Spleen (tissue), 11 donors: Measurements from ENCODE around the gene BRSK2. TPM values are rescaled to one million over a fixed set of nuclear protein-coding genes. Genes with fewer than 3 reads are reported as not detected.

ENCODE experiments used
- DNase-seq: peaks from one replicate; pipeline ENCODE4 v3.0.0-alpha.2; 2020
- H3K27ac ChIP-seq, 8 donors: fragments of 200-600 bp; sonication (generic) in 7 of 8; 1 replicate in 4 of 8; 2 replicates in 4 of 8; pipeline versions ENCODE4 v1.5.0 to v1.8.0; 2016 to 2021; ENCODE audit warnings: inconsistent platforms in 4 of 8, mild to moderate bottlenecking in 4 of 8, moderate library complexity in 1 of 8
- H3K27me3 ChIP-seq, 7 donors: fragments of 200-600 bp; sonication (generic) in 6 of 7; replicated peaks in 1 of 7; 1 replicate in 4 of 7; 2 replicates in 3 of 7; pipeline versions ENCODE4 v1.5.0 to v1.8.0; 2016 to 2021; ENCODE audit warnings: inconsistent platforms in 3 of 7, mild to moderate bottlenecking in 1 of 7
- H3K36me3 ChIP-seq, 6 donors: fragments of 200-600 bp; sonication (generic) in 5 of 6; 1 replicate in 4 of 6; 2 replicates in 2 of 6; pipeline versions ENCODE4 v1.5.0 to v1.8.0; 2016 to 2021; ENCODE audit warnings: inconsistent platforms in 2 of 6
- H3K4me1 ChIP-seq, 6 donors: fragments of 200-600 bp; sonication (generic) in 5 of 6; 1 replicate in 3 of 6; 2 replicates in 3 of 6; pipeline versions ENCODE4 v1.5.0 to v1.8.0; 2016 to 2021; ENCODE audit warnings: inconsistent platforms in 3 of 6
- H3K4me3 ChIP-seq, 8 donors: fragments of 200-600 bp; sonication (generic) in 7 of 8; 1 replicate in 4 of 8; 2 replicates in 4 of 8; pipeline versions ENCODE4 v1.5.0 to v1.8.0; 2016 to 2021; ENCODE audit warnings: inconsistent platforms in 4 of 8, mild to moderate bottlenecking in 4 of 8, moderate library complexity in 2 of 8
- H3K9me3 ChIP-seq, 8 donors: fragments of 200-600 bp; sonication (generic) in 7 of 8; 1 replicate in 4 of 8; 2 replicates in 4 of 8; pipeline versions ENCODE4 v1.5.0 to v1.8.0; 2016 to 2021; ENCODE audit warnings: inconsistent platforms in 4 of 8
- POLR2A ChIP-seq, 3 donors: fragments of 450-650 bp; IDR thresholded peaks; one replicate each; pipeline ENCODE4 v1.5.1; 2017; ENCODE audit warnings: antibody characterized with exemption in 3 of 3, mild to moderate bottlenecking in 1 of 3
- POLR2AphosphoS5 ChIP-seq, 3 donors: sonication (generic); formaldehyde crosslinking; IDR thresholded peaks; one replicate each; pipeline ENCODE4 v1.5.1; 2017; ENCODE audit warnings: antibody characterized with exemption in 3 of 3
- WGBS, 5 donors: extraction: QIAGEN DNeasy Blood & Tissue Kit in 3 of 5; methylation state at CpG; one replicate each; pipeline versions ENCODE4 v1.1.5 to v1.1.7; 2013 to 2018; 5-methylcytosine and 5-hydroxymethylcytosine counted together
- intact Hi-C: fragments of 100-400 bp; cut with DNase I; formaldehyde crosslinking; loops from one replicate; pipeline ENCODE4 v1.15.0; 2023; ENCODE audit warnings: low total_unique reads
- polyA plus RNA-seq, 3 donors: library from polyadenylated mRNA; stranded (reverse); fragments of 200-250 nt; gene quantifications; one replicate each; pipeline ENCODE4 v1.2.1, GENCODE V29; 2013
- total RNA-seq, 7 donors: library from RNA; depleted of rRNA in 3 of 7; stranded (reverse); fragments of >200 nt in 3 of 7; fragmentation: NEBNext Ultra II Directional in 4 of 7; extraction: Animal tissue kit (Norgen Biotek cat#: 25700) in 4 of 7; gene quantifications; one replicate each; pipeline versions ENCODE4 v1.1.0 to v1.2.1, GENCODE V29; 2016 to 2021
- TF ChIP-seq, protein P1 (sequence below), 11 experiments: fragments of 200-600 bp in 7 of 11; fragments of 450-650 bp in 4 of 11; sonication (generic) in 4 of 11; IDR thresholded peaks in 8 of 11; conservative IDR thresholded peaks in 3 of 11; 1 replicate in 7 of 11; 2 replicates in 4 of 11; pipeline versions ENCODE4 v1.4.0 to v1.8.0; 2016 to 2021; ENCODE audit warnings: antibody characterized with exemption in 11 of 11, inconsistent platforms in 4 of 11, mild to moderate bottlenecking in 1 of 11
- donor health status: healthy with polysubstance abuse.
- donor health status: DM: no; HTN: no; CAD: no; lungs with moderate emphysema.
- donor health status: DM: no; HTN: no; CAD: no.
- donor health status: Bipolar disorder and iron deficiency.
- donor health status: healthy.
- donor health status: DM: no; HTN: no; CAD: no.
- donor health status: DM: yes; HTN: yes; CAD: no.

BRSK2 gene
- total and polyA plus RNA-seq, 10 donors = 0.17 to 1.5 (median 0.42) TPM

DNA sequence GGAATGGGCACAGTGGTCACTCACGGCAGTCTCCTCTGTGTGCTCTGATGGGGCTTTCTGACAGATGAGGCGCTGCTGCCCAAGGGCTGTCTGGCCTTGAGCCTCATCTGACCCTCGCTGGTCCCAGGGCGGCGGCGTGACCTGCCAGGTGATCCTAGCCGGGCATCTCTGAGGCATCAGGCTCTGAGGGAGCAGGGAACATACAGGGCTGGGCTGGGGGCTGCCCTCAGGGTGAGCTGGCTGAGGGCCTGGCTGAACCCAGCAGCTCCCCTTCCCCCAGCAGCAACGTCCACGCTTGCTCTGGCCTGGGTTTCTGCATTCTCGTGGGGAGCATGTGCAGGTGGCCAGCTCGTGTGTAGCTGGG lies 49.2 kb downstream of the BRSK2 start:
- peaks cover 0 to 81% (median 5%) of the 10 kb centered on the region in 7 donors for H3K27me3 ChIP-seq
- no peak for DNase-seq
- WGBS, 5 donors = 66 to 95% (median 71%) methylated on average over 3 to 11 of the region's 11 CpGs
- no peak overlapping the region for H3K4me3 ChIP-seq
- no peaks in the 10 kb centered on the region for H3K9me3 ChIP-seq
- H3K27ac ChIP-seq = no peak overlapping the region
- intact Hi-C loops = no loop called here
- H3K4me1 ChIP-seq = peaks cover 0 to 33% (median 8%) of the 10 kb centered on the region in 6 donors
- H3K36me3 ChIP-seq = no peaks in the 10 kb centered on the region
- TF ChIP-seq POLR2A (IDR thresholded peaks at IDR 0.05) (no peak), POLR2AphosphoS5 (IDR thresholded peaks at IDR 0.05) (no peak)
- TF ChIP-seq, protein P1, sequence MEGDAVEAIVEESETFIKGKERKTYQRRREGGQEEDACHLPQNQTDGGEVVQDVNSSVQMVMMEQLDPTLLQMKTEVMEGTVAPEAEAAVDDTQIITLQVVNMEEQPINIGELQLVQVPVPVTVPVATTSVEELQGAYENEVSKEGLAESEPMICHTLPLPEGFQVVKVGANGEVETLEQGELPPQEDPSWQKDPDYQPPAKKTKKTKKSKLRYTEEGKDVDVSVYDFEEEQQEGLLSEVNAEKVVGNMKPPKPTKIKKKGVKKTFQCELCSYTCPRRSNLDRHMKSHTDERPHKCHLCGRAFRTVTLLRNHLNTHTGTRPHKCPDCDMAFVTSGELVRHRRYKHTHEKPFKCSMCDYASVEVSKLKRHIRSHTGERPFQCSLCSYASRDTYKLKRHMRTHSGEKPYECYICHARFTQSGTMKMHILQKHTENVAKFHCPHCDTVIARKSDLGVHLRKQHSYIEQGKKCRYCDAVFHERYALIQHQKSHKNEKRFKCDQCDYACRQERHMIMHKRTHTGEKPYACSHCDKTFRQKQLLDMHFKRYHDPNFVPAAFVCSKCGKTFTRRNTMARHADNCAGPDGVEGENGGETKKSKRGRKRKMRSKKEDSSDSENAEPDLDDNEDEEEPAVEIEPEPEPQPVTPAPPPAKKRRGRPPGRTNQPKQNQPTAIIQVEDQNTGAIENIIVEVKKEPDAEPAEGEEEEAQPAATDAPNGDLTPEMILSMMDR (IDR thresholded peaks at IDR 0.05 in 8 of 11, conservative IDR thresholded peaks at IDR 0.05 in 3 of 11) = no peak

DNA sequence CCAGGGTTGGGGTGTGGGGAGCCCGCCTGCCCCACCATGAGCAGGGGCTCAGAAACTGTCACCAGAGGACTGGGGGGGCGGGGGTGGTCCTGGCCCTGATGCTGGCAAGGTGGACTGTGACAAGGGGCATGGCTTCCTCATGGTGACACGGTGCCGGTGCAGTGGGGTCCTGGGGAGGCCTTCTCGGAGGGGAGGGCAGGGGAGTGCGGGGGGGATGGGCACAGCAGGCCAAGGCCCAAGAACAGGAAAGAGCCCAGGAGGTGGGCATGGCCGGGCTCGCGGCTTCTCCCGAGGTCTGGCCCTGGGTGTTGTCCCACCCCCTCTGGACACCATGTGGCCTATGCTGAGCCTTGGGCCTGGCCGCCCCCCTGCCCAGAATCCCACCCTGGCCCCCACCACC lies 49.6 kb downstream of the BRSK2 start:
- DNase-seq = no peak
- WGBS, 5 donors = 68 to 93% (median 74%) methylated on average over 3 to 11 of the region's 11 CpGs
- intact Hi-C loops = no loop called here
- Histone ChIP-seq H3K4me1 (peaks cover 0 to 33% (median 8%) of the 10 kb centered on the region in 6 donors), H3K27me3 (peaks cover 0 to 81% (median 5%) of the 10 kb centered on the region in 7 donors), H3K9me3 (no peaks in the 10 kb centered on the region), H3K36me3 (no peaks in the 10 kb centered on the region), H3K27ac (no peak overlapping the region), H3K4me3 (no peak overlapping the region)
- TF ChIP-seq POLR2A (IDR thresholded peaks at IDR 0.05) = no peak
- TF ChIP-seq, protein P1 (IDR thresholded peaks at IDR 0.05 in 8 of 11, conservative IDR thresholded peaks at IDR 0.05 in 3 of 11) = no peak

DNA sequence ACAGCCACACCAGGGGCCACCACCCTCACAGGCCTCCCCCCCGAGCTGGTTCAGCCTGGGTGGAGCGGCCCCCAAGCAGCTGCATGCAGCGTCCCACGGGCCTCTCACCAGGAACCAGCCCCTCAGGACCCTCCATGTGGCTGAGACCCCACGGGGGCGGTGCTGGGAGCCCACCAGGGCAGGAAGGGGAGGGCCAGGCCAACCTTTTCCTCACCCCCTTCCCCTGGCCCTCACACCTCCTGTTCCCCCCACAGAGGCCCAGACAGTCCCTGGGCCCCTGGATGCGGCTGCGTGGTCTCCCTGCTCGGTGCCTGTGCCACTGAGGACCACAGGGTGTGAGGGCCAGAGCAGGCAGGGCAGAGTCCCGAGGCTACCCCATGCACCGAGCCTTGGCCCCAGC lies 50.3 kb downstream of the BRSK2 start:
- DNase-seq = no peak
- WGBS, 5 donors = 70 to 88% (median 78%) methylated on average over 6 to 11 of the region's 11 CpGs
- Histone ChIP-seq H3K9me3 (no peaks in the 10 kb centered on the region), H3K27ac (no peak overlapping the region), H3K27me3 (peaks cover 0 to 81% (median 5%) of the 10 kb centered on the region in 7 donors), H3K36me3 (no peaks in the 10 kb centered on the region), H3K4me1 (peaks cover 0 to 33% (median 8%) of the 10 kb centered on the region in 6 donors), H3K4me3 (no peak overlapping the region)
- TF ChIP-seq POLR2A (IDR thresholded peaks at IDR 0.05) = no peak
- TF ChIP-seq, protein P1 (IDR thresholded peaks at IDR 0.05 in 8 of 11, conservative IDR thresholded peaks at IDR 0.05 in 3 of 11) = no peak
- no peak for TF ChIP-seq POLR2AphosphoS5 (IDR thresholded peaks at IDR 0.05)
- intact Hi-C loops = no loop called here

DNA sequence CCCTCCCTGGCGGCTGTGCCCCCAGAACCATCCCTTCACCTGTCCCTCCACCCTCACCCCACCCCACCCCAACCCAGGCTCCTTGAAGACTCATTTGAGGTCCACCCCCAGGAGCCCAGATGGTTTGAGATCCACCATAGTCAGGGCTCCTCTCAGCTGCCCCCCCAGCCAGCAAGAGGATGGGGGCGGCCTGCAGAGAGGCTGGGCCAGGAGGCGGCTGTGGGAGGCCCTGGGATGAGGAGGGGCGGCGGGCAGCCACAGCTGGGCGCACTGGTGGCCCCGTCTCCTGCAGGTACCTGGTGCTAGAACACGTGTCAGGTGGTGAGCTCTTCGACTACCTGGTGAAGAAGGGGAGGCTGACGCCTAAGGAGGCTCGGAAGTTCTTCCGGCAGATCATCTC lies 50.8 kb downstream of the BRSK2 start:
- H3K27ac ChIP-seq = no peak overlapping the region
- no peaks in the 10 kb centered on the region for H3K9me3 ChIP-seq
- H3K36me3 ChIP-seq = no peaks in the 10 kb centered on the region
- H3K27me3 ChIP-seq = peaks cover 0 to 84% (median 5%) of the 10 kb centered on the region in 7 donors
- TF ChIP-seq POLR2AphosphoS5 (IDR thresholded peaks at IDR 0.05) (no peak), POLR2A (IDR thresholded peaks at IDR 0.05) (no peak)
- TF ChIP-seq, protein P1 (IDR thresholded peaks at IDR 0.05 in 8 of 11, conservative IDR thresholded peaks at IDR 0.05 in 3 of 11) = no peak
- intact Hi-C loops = no loop called here
- H3K4me3 ChIP-seq = no peak overlapping the region
- peaks cover 0 to 32% (median 8%) of the 10 kb centered on the region in 6 donors for H3K4me1 ChIP-seq
- WGBS, 5 donors = 76 to 93% (median 87%) methylated on average over 7 to 12 of the region's 12 CpGs
- DNase-seq = no peak
